Naive thymus-derived CD4-positive, alpha-beta T cell (primary cell): ENCODE results near the gene SNRNP70. TPM values are rescaled to one million over a fixed set of nuclear protein-coding genes. Genes with fewer than 3 reads are reported as not detected.

Experiments
- ATAC-seq: fragments of 150-1000 bp; cut with Tn5 transposase; 2 replicates; pipeline ENCODE4 v1.10.0; 2021; ENCODE audit warnings: mild to moderate bottlenecking, moderate library complexity
- CTCF ChIA-PET: fragments of 350-600 bp; sonication (Branson Sonifier 250); formaldehyde crosslinking; loops from one replicate; lab custom pipeline; 2021; ENCODE audit warnings: antibody characterized with exemption; lab: Charles Lee
- POLR2A ChIA-PET: fragments of 350-600 bp; sonication (Branson Sonifier 250); formaldehyde crosslinking; loops from one replicate; lab custom pipeline; 2021; ENCODE audit warnings: antibody characterized with exemption, inconsistent platforms; lab: Charles Lee
- DNase-seq, 9 donors: peaks; one replicate each; pipeline versions ENCODE4 v3.0.0 to v3.0.0-alpha.2; 2020 to 2022; ENCODE audit warnings: mixed read lengths in 1 of 9
- H3K27ac ChIP-seq: one replicate; pipeline ENCODE4 v1.7.0; 2013; ENCODE audit warnings: mild to moderate bottlenecking, low read depth, low read length, moderate library complexity
- H3K27me3 ChIP-seq, 2 donors: one replicate each; pipeline ENCODE4 v1.7.0; 2013; ENCODE audit warnings: low read length in 2 of 2, mild to moderate bottlenecking in 2 of 2, moderate library complexity in 2 of 2; ENCODE audit not compliant: control insufficient read depth in 2 of 2, insufficient read depth in 2 of 2
- H3K36me3 ChIP-seq, 3 experiments: 1 replicate in 2 of 3; 2 replicates in 1 of 3; pipeline ENCODE4 v1.7.0; 2013; ENCODE audit warnings: low read length in 3 of 3, mild to moderate bottlenecking in 3 of 3, moderate library complexity in 1 of 3; ENCODE audit not compliant: insufficient read depth in 3 of 3, control insufficient read depth in 2 of 3
- H3K4me1 ChIP-seq, 2 donors: one replicate each; pipeline ENCODE4 v1.7.0; 2013; ENCODE audit warnings: low read length in 2 of 2, mild to moderate bottlenecking in 2 of 2, moderate library complexity in 1 of 2; ENCODE audit not compliant: control insufficient read depth in 2 of 2, insufficient read depth in 2 of 2
- H3K4me3 ChIP-seq: 2 replicates; pipeline ENCODE4 v1.7.0; 2013; ENCODE audit warnings: mild to moderate bottlenecking, low read length
- H3K9me3 ChIP-seq, 3 experiments: 1 replicate in 2 of 3; 2 replicates in 1 of 3; pipeline ENCODE4 v1.7.0; 2013; ENCODE audit warnings: low read length in 3 of 3; ENCODE audit not compliant: control insufficient read depth in 2 of 3
- H3K27ac Mint-ChIP-seq, 9 donors: one replicate each; pipeline ENCODE4 v1.8.0; 2020 to 2022; ENCODE audit warnings: mixed read lengths in 9 of 9, mild to moderate bottlenecking in 8 of 9, moderate library complexity in 5 of 9, inconsistent platforms in 2 of 9
- H3K27me3 Mint-ChIP-seq, 5 donors: one replicate each; pipeline ENCODE4 v1.8.0; 2021 to 2022; ENCODE audit warnings: mixed read lengths in 5 of 5, mild to moderate bottlenecking in 1 of 5
- H3K36me3 Mint-ChIP-seq, 5 donors: one replicate each; pipeline ENCODE4 v1.8.0; 2020 to 2022; ENCODE audit warnings: mixed read lengths in 5 of 5, mild to moderate bottlenecking in 3 of 5, inconsistent platforms in 1 of 5
- H3K4me1 Mint-ChIP-seq, 7 donors: one replicate each; pipeline ENCODE4 v1.8.0; 2020 to 2022; ENCODE audit warnings: mixed read lengths in 7 of 7, mild to moderate bottlenecking in 3 of 7, inconsistent platforms in 1 of 7
- H3K4me3 Mint-ChIP-seq, 10 donors: one replicate each; pipeline ENCODE4 v1.8.0; 2020 to 2022; ENCODE audit warnings: mild to moderate bottlenecking in 10 of 10, mixed read lengths in 10 of 10, moderate library complexity in 6 of 10, inconsistent platforms in 2 of 10
- H3K9me3 Mint-ChIP-seq, 11 donors: one replicate each; pipeline ENCODE4 v1.8.0; 2020 to 2022; ENCODE audit warnings: mixed read lengths in 11 of 11, mild to moderate bottlenecking in 4 of 11, inconsistent platforms in 1 of 11, moderate library complexity in 1 of 11
- intact Hi-C, 2 donors: fragments of 100-400 bp; cut with micrococcal nuclease; formaldehyde crosslinking; loops; one replicate each; pipeline ENCODE4 v1.15.1; 2023
- polyA plus RNA-seq, 2 donors: library from polyadenylated mRNA; unstranded; fragments of 300-500 nt; fragmentation: Illumina TruSeq; gene quantifications; one replicate each; pipeline ENCODE4 v1.2.3, GENCODE V29; 2021
- total RNA-seq, 6 experiments: library from RNA in 5 of 6; stranded (reverse) in 5 of 6; gene quantifications; 1 replicate in 5 of 6; 2 replicates in 1 of 6; pipeline ENCODE4 v1.2.3 and lab custom pipeline; 2021 to 2026

Gene SNRNP70
- total and polyA plus RNA-seq, 7 experiments from 2014 or later: 48.0 to 837 (median 326) TPM

DNA sequence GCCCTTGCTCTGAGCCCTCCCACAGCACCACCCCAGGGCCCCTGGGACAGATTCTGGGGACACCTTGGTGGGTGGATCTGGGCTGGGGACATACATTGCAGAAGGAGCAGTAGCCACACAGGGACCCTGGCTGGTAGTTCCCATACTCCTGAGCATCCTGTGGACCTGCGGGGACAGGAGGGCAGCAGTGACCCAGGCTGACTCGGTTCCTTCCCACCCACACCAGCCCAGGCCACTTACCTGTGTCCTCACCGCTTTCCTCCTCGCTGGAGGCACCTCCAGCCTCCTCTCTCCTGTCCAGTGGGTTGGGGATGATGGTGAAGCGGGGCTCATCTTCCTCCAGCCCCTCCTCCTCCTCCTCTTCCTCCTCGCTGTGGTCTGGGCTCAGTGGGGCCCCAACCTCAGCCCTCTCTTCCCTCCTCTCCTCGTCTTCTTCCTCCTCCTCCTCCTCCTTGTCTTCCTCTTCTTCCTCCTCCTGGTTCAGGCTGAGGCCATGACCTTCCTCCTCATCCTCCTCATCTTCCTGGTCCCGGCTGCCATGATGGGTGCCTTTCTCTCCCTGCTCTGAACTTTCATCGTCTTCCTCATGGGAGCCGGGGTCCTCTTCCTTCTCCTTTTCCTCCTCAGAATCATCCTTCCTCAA is 68.0 kb downstream of the SNRNP70 start:
- Mint-ChIP-seq H3K4me1 (peaks cover 12 to 41% (median 32%) of the 10 kb centered on the region in 7 donors), H3K4me3 (peak overlapping the region in 3 of 10 donors; percentile 5 to 33 (median 6)), H3K36me3 (peaks cover 0 to 9% (median 0%) of the 10 kb centered on the region in 5 donors), H3K27ac (no peak overlapping the region), H3K27me3 (peaks cover 55 to 76% (median 58%) of the 10 kb centered on the region in 5 donors), H3K9me3 (peaks cover 0 to 14% (median 5%) of the 10 kb centered on the region in 11 donors)
- H3K27ac ChIP-seq: no peak overlapping the region
- no peak overlapping the region for H3K4me3 ChIP-seq
- H3K9me3 ChIP-seq: no peaks in the 10 kb centered on the region
- intact Hi-C loops: loop anchor here in 1 of 2 donors (5.0 kb wide), 1 partner anchor 36 kb away; the partner anchor contains the start of genes C19orf73 and PPFIA3
- ChIA-PET CTCF (no interaction called here), POLR2A (no interaction called here)
- ATAC-seq (no peak), DNase-seq (no peak)
- H3K36me3 ChIP-seq: no peaks in the 10 kb centered on the region
- peaks cover 8 to 39% of the 10 kb centered on the region in 2 donors for H3K27me3 ChIP-seq
- peaks cover 8 to 35% of the 10 kb centered on the region in 2 donors for H3K4me1 ChIP-seq

DNA sequence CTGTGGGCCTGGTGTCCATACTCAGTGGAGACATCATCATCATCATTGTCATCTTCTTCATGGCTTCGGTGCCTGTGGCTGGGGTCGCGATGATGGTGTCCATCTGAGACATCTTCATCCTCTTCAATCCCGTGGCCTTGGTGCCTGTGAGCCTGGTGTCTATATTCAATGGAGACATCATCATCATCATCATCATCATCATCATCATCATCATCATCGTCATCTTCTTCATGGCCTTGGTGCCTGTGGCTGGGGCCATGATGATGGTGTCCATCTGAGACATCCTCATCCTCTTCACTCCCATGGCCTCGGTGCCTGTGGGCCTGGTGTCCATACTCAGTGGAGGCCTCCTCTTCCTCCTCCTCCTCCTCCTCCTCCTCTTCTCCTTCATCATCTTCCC is 69.0 kb downstream of the SNRNP70 start:
- no peak overlapping the region for H3K27ac ChIP-seq
- DNase-seq (no peak), ATAC-seq (no peak)
- ChIA-PET POLR2A (interaction anchor here (0.6 kb wide), 1 partner anchor 153 kb away, joined by 5 read pairs; no protein-coding TSS in a partner anchor), CTCF (interaction anchor here (0.6 kb wide), 1 partner anchor 15 kb away, joined by 3 read pairs; no protein-coding TSS in a partner anchor)
- H3K27me3 ChIP-seq: peaks cover 3 to 38% of the 10 kb centered on the region in 2 donors
- intact Hi-C loops: loop anchor here in 1 of 2 donors (5.0 kb wide), 1 partner anchor 37 kb away; the partner anchor contains the start of genes C19orf73 and PPFIA3
- no peak overlapping the region for H3K4me3 ChIP-seq
- H3K9me3 Mint-ChIP-seq: peaks cover 0 to 11% (median 5%) of the 10 kb centered on the region in 11 donors
- H3K4me1 Mint-ChIP-seq: peaks cover 12 to 35% (median 27%) of the 10 kb centered on the region in 7 donors
- no peak overlapping the region for H3K27ac Mint-ChIP-seq
- H3K4me3 Mint-ChIP-seq: peak overlapping the region in 2 of 10 donors; percentile 3 to 38
- H3K36me3 Mint-ChIP-seq: peaks cover 0 to 9% (median 0%) of the 10 kb centered on the region in 5 donors
- H3K36me3 ChIP-seq: no peaks in the 10 kb centered on the region
- H3K9me3 ChIP-seq: no peaks in the 10 kb centered on the region
- peaks cover 54 to 75% (median 56%) of the 10 kb centered on the region in 5 donors for H3K27me3 Mint-ChIP-seq
- peaks cover 7 to 30% of the 10 kb centered on the region in 2 donors for H3K4me1 ChIP-seq

DNA sequence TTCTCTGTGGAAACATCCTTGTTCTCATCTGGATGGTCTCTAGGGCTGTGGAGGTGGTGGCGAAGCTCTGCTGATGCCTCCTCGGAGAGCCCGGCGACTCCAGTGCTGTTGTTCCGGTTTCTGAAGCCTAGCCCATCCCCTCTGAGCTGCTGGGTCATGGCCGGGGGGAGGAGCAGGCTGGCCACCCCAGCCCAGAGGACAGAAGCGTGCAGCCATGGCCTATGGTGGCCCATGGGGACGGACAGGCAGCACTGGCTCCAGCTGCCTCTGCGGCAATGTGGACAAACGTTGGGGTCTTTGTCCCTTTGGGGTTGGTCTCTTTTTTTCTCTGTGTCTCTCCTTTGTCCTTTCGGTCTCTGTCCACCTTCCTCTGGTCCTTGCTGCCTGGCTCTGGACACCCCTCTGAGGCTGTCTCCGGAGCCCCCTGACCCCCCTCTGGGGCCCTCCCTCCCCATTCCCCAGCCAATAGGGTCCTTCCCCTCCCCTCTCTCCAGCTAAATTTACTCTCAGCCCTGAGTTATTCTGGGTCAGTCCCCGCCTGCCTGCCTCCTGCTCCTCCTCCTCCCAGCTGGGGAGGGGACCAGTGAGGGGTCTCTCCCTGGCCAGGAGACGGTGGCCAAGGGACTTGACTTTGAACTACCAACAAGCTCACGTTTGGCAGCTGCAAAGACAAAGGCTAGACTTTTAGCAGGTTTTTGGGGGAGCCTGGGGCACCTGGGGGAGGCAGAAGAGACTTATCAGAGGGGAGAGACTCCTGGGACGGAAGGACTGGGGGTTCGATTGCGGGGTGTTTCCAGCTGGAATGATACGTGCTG is 70.0 kb downstream of the SNRNP70 start, which contains the start of gene HRC:
HRC (minus strand) TSS at position 392 of the 815 bp plus-strand sequence; CDS start at position 233, 159 bp downstream.
- no peaks in the 10 kb centered on the region for H3K36me3 ChIP-seq
- intact Hi-C loops: no loop called here
- Mint-ChIP-seq H3K27me3 (peaks cover 55 to 75% (median 58%) of the 10 kb centered on the region in 5 donors), H3K36me3 (peaks cover 0 to 9% (median 2%) of the 10 kb centered on the region in 5 donors), H3K4me1 (peaks cover 11 to 26% (median 18%) of the 10 kb centered on the region in 7 donors), H3K27ac (no peak within 1 kb of the TSS), H3K9me3 (peaks cover 0 to 11% (median 5%) of the 10 kb centered on the region in 11 donors), H3K4me3 (peak within 1 kb of the TSS in 3 of 10 donors; percentile 3 to 38 (median 8))
- no peak for DNase-seq
- H3K27me3 ChIP-seq: peaks cover 3 to 28% of the 10 kb centered on the region in 2 donors
- H3K9me3 ChIP-seq: no peaks in the 10 kb centered on the region
- H3K4me3 ChIP-seq: no peak within 1 kb of the TSS
- no peak within 1 kb of the TSS for H3K27ac ChIP-seq
- ChIA-PET POLR2A (no interaction called here), CTCF (interaction anchor here (0.9 kb wide), 1 partner anchor 58 kb away, joined by 4 read pairs; no protein-coding TSS in a partner anchor)
- H3K4me1 ChIP-seq: peaks cover 0 to 21% of the 10 kb centered on the region in 2 donors
- ATAC-seq: no peak

DNA sequence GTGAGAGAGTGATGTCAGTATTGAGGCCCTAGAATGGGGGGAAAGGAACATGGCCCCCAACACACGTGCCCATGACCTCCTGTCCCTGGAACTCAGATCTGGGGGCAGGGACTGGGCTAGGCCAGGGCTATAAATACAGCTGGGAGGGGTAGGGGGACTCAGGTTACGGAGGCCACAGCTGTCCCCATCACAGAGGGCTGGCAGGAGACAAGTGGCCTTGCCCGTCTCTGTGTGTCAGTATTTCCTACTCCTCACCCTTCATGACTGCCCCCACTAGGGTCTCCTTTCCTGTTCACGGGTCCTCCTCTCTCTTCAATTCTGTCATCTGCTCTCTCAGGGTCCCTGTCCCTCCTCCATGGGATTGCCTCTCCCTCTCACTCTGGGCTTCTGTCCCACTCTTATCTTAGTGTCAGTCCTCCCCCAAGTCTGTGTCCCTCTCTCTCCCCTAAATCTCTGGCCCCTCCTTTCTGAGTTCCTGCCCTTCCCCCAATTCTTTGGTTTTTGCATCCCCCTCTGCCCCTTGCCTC is 70.6 kb downstream of the SNRNP70 start:
- H3K9me3 Mint-ChIP-seq: peaks cover 0 to 11% (median 5%) of the 10 kb centered on the region in 11 donors
- peak overlapping the region in 1 of 10 donors; percentile 8 for H3K4me3 Mint-ChIP-seq
- ChIA-PET POLR2A (no interaction called here), CTCF (interaction anchor here (0.9 kb wide), 1 partner anchor 58 kb away, joined by 4 read pairs; no protein-coding TSS in a partner anchor)
- H3K9me3 ChIP-seq: no peaks in the 10 kb centered on the region
- DNase-seq (no peak), ATAC-seq (no peak)
- H3K27me3 ChIP-seq: peaks cover 3 to 23% of the 10 kb centered on the region in 2 donors
- peaks cover 11 to 22% (median 17%) of the 10 kb centered on the region in 7 donors for H3K4me1 Mint-ChIP-seq
- peaks cover 0 to 9% (median 2%) of the 10 kb centered on the region in 5 donors for H3K36me3 Mint-ChIP-seq
- intact Hi-C loops: no loop called here
- no peaks in the 10 kb centered on the region for H3K36me3 ChIP-seq
- peaks cover 59 to 78% (median 62%) of the 10 kb centered on the region in 5 donors for H3K27me3 Mint-ChIP-seq
- peaks cover 0 to 14% of the 10 kb centered on the region in 2 donors for H3K4me1 ChIP-seq
- H3K4me3 ChIP-seq: no peak overlapping the region
- no peak overlapping the region for H3K27ac ChIP-seq
- no peak overlapping the region for H3K27ac Mint-ChIP-seq

DNA sequence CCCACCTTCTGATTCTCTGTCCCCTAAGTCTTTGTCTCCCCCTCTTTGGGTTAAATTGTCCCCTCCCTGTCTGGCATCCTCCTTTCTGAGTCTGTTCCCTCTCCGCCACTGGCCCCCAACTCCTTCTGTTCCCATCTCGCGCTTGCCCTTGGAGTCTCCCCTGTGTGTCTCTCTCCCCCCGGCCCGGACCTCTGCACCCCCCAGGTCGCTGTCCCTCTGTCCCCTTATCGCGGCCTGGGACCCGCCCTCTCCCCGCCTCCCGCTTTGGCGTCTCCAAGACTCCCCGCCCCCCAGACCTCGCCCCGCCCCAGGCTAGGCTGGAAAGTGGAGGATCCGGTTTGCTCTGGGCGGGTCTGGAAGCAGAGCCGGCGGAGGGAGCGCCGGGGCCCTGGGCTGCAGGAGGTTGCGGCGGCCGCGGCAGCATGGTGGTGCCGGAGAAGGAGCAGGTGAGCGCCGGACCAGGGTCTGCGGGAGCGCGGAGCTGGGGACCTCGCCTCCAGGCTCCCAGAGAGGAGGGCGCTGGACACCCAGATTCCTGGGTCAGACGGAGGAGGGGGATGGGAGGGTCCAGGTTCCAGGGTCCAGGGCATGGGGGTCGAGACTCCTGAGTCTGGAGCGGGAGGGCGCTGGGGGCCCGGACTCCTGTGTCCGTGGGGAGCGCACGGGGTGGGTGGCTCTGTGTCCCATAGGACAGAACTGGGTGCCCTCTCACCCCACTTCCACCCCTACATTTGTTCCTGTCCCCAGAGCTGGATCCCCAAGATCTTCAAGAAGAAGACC is 72.4 kb downstream of the SNRNP70 start, which contains the start of gene TRPM4:
TRPM4 (plus strand) TSS at position 348 of the 780 bp plus-strand sequence; CDS start at position 423, 75 bp downstream.
- Histone ChIP-seq H3K36me3 (no peaks in the 10 kb centered on the region), H3K27me3 (peaks cover 0 to 14% of the 10 kb centered on the region in 2 donors), H3K4me1 (peaks cover 0 to 7% of the 10 kb centered on the region in 2 donors), H3K4me3 (no peak within 1 kb of the TSS), H3K9me3 (no peaks in the 10 kb centered on the region), H3K27ac (no peak within 1 kb of the TSS)
- ChIA-PET POLR2A (no interaction called here), CTCF (no interaction called here)
- peaks cover 0 to 4% (median 2%) of the 10 kb centered on the region in 5 donors for H3K36me3 Mint-ChIP-seq
- peak within 1 kb of the TSS in 9 of 10 donors; percentile 12 to 74 (median 55) for H3K4me3 Mint-ChIP-seq
- peaks cover 0 to 10% (median 4%) of the 10 kb centered on the region in 11 donors for H3K9me3 Mint-ChIP-seq
- peak within 1 kb of the TSS in 1 of 9 donors; percentile 21 for H3K27ac Mint-ChIP-seq
- H3K27me3 Mint-ChIP-seq: peaks cover 54 to 68% (median 63%) of the 10 kb centered on the region in 5 donors
- intact Hi-C loops: no loop called here
- DNase-seq (peak in 4 of 9 donors; percentile 13 to 75 (median 22)), ATAC-seq (peak; percentile 75)
- H3K4me1 Mint-ChIP-seq: peaks cover 5 to 13% (median 7%) of the 10 kb centered on the region in 7 donors
